ENCODE measurements around the gene WSB1. TPM values are rescaled to one million over a fixed set of nuclear protein-coding genes. Genes with fewer than 3 reads are reported as not detected.

Gene WSB1
- total and polyA plus RNA-seq, 9 of the 15 experiments (the other 6 are each of a cell fraction or from before 2014, with no cell fraction given): 22.8 to 229 (median 81.1) TPM

DNA sequence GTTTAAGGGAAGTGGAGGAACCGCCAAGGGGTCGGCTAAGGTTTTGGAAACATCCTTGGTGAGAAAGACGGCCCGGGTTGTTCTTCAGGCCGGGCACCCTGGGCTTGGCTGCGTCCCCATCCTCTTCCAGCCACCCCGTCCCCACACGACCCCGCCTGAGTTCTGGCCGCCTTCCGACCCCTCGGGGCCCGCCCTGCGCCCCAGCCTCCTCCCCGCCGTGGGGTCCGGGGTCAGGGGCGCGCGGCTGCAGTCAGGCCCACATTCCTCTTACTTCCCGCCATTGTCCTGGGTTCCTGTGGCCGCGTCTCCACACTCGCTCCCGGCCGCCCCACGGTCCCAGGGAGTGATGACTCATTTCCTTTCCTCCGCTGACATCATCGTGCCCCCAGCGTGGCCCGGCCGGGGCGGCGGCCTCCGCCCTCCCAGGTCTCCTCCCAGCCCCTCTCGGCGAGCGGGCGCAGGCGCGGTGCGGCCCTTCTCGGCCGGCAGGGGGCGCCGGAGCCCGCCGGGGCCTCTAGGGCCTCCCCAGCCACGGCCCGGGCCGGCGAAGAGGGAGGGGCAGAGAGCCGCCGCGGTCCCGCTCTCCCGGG, 59.6 kb downstream of the WSB1 start (continued):
- TF ChIP-seq, protein P1, sequence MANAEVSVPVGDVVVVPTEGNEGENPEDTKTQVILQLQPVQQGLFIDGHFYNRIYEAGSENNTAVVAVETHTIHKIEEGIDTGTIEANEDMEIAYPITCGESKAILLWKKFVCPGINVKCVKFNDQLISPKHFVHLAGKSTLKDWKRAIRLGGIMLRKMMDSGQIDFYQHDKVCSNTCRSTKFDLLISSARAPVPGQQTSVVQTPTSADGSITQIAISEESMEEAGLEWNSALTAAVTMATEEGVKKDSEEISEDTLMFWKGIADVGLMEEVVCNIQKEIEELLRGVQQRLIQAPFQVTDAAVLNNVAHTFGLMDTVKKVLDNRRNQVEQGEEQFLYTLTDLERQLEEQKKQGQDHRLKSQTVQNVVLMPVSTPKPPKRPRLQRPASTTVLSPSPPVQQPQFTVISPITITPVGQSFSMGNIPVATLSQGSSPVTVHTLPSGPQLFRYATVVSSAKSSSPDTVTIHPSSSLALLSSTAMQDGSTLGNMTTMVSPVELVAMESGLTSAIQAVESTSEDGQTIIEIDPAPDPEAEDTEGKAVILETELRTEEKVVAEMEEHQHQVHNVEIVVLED (CRISPR knock-in tag; IDR thresholded peaks at IDR 0.05): no peak
- TF ChIP-seq ATF7 (IDR thresholded peaks at IDR 0.05) (peak; percentile 99), DNMT1 (IDR thresholded peaks at IDR 0.05) (no peak), SREBF2 (CRISPR knock-in tag; IDR thresholded peaks at IDR 0.05) (no peak), TEAD2 (tag; IDR thresholded peaks at IDR 0.05) (no peak), ARHGAP35 (IDR thresholded peaks at IDR 0.05; ENCODE audit: partially characterized antibody) (no peak), KAT7 (CRISPR knock-in tag; IDR thresholded peaks at IDR 0.05; ENCODE audit: borderline replicate concordance) (no peak), HDGF (IDR thresholded peaks at IDR 0.05) (no peak), KDM2B (CRISPR knock-in tag; IDR thresholded peaks at IDR 0.05) (no peak), RFX5 (IDR thresholded peaks at IDR 0.05; ENCODE audit: low read depth, low read length) (no peak), TCFL5 (CRISPR knock-in tag; conservative IDR thresholded peaks at IDR 0.05) (no peak)
- TF ChIP-seq, protein P2, sequence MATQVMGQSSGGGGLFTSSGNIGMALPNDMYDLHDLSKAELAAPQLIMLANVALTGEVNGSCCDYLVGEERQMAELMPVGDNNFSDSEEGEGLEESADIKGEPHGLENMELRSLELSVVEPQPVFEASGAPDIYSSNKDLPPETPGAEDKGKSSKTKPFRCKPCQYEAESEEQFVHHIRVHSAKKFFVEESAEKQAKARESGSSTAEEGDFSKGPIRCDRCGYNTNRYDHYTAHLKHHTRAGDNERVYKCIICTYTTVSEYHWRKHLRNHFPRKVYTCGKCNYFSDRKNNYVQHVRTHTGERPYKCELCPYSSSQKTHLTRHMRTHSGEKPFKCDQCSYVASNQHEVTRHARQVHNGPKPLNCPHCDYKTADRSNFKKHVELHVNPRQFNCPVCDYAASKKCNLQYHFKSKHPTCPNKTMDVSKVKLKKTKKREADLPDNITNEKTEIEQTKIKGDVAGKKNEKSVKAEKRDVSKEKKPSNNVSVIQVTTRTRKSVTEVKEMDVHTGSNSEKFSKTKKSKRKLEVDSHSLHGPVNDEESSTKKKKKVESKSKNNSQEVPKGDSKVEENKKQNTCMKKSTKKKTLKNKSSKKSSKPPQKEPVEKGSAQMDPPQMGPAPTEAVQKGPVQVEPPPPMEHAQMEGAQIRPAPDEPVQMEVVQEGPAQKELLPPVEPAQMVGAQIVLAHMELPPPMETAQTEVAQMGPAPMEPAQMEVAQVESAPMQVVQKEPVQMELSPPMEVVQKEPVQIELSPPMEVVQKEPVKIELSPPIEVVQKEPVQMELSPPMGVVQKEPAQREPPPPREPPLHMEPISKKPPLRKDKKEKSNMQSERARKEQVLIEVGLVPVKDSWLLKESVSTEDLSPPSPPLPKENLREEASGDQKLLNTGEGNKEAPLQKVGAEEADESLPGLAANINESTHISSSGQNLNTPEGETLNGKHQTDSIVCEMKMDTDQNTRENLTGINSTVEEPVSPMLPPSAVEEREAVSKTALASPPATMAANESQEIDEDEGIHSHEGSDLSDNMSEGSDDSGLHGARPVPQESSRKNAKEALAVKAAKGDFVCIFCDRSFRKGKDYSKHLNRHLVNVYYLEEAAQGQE (IDR thresholded peaks at IDR 0.05; ENCODE audit: borderline replicate concordance): peak; percentile 93
- TF ChIP-seq, protein P2 (CRISPR knock-in tag; IDR thresholded peaks at IDR 0.05; ENCODE audit: low read depth): no peak; the same call in 1 of the 2 replicates
- TF ChIP-seq, protein P3, sequence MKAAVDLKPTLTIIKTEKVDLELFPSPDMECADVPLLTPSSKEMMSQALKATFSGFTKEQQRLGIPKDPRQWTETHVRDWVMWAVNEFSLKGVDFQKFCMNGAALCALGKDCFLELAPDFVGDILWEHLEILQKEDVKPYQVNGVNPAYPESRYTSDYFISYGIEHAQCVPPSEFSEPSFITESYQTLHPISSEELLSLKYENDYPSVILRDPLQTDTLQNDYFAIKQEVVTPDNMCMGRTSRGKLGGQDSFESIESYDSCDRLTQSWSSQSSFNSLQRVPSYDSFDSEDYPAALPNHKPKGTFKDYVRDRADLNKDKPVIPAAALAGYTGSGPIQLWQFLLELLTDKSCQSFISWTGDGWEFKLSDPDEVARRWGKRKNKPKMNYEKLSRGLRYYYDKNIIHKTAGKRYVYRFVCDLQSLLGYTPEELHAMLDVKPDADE (conservative IDR thresholded peaks at IDR 0.05; ENCODE audit: control insufficient read depth, low read depth, low read length): peak; percentile 82
- TF ChIP-seq, protein P4, sequence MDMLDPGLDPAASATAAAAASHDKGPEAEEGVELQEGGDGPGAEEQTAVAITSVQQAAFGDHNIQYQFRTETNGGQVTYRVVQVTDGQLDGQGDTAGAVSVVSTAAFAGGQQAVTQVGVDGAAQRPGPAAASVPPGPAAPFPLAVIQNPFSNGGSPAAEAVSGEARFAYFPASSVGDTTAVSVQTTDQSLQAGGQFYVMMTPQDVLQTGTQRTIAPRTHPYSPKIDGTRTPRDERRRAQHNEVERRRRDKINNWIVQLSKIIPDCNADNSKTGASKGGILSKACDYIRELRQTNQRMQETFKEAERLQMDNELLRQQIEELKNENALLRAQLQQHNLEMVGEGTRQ (CRISPR knock-in tag; IDR thresholded peaks at IDR 0.05): no peak
